HepG2 (cell line): ENCODE measurements around the gene EFHC2. TPM values are rescaled to one million over a fixed set of nuclear protein-coding genes. Genes with fewer than 3 reads are reported as not detected.

Source experiments
- ATAC-seq: fragments of 200-7000 bp; cut with Tn5 transposase; 3 replicates; pipeline ENCODE4 v1.9.1; 2020; ENCODE audit warnings: mild to moderate bottlenecking, moderate library complexity
- BruUV-seq: library from RNA; stranded (reverse); fragments of 400-500 nt; replicated peaks from 2 replicates; lab custom pipeline; 2021; lab: Mats Ljungman, UMichigan
- CTCF ChIA-PET: fragments of 300-600 bp; formaldehyde crosslinking; extraction: SDS; loops from one replicate; lab custom pipeline; 2021; ENCODE audit warnings: low total read pairs, inconsistent platforms, low intra/inter-chr PET ratio; lab: Yijun Ruan, JAX
- POLR2A ChIA-PET: fragments of 350-600 bp; sonication (Branson Sonifier 250); formaldehyde crosslinking; loops from one replicate; lab custom pipeline; 2020; ENCODE audit warnings: antibody characterized with exemption, inconsistent platforms; lab: Yijun Ruan, JAX
- DNase-seq: peaks from one replicate; pipeline ENCODE4 v3.0.0-alpha.2; 2015; ENCODE audit warnings: low spot score
- FAIRE-seq: peaks from 3 replicates; lab custom pipeline; 2011; peaks lifted over from hg19 to GRCh38; lab: Jason Lieb, UNC
- H2AFZ ChIP-seq: one replicate; pipeline ENCODE4 v1.6.1; 2011; ENCODE audit warnings: low read length, inconsistent platforms
- H3K27ac ChIP-seq: fragments of 300-600 bp; 3 replicates; pipeline ENCODE4 v1.8.0; 2011; ENCODE audit warnings: mixed run types, mild to moderate bottlenecking, mixed read lengths, low read length, inconsistent platforms; ENCODE audit not compliant: insufficient read depth; ENCODE audit errors: extremely low read length
- H3K27me3 ChIP-seq, 2 experiments: fragments of 200-600 bp in 1 of 2; 2 replicates in 1 of 2; 3 replicates in 1 of 2; pipeline versions ENCODE4 v1.6.0 to v1.8.0; 2011; ENCODE audit warnings: low read length in 2 of 2, mild to moderate bottlenecking in 2 of 2, moderate library complexity in 2 of 2, inconsistent platforms in 1 of 2; ENCODE audit not compliant: insufficient read depth in 2 of 2, control insufficient read depth in 1 of 2
- H3K36me3 ChIP-seq, 2 experiments: fragments of 200-600 bp in 1 of 2; replicated peaks in 1 of 2; 2 replicates in 1 of 2; 3 replicates in 1 of 2; pipeline versions ENCODE4 v1.5.1 to v1.8.0; 2011; ENCODE audit warnings: low read length in 2 of 2, inconsistent platforms in 1 of 2; ENCODE audit not compliant: insufficient read depth in 2 of 2, control insufficient read depth in 1 of 2
- H3K4me1 ChIP-seq: 2 replicates; pipeline ENCODE4 v1.5.1; 2012; ENCODE audit warnings: low read length, inconsistent platforms; ENCODE audit not compliant: insufficient read depth
- H3K4me2 ChIP-seq: 2 replicates; pipeline ENCODE4 v1.6.0; 2011; ENCODE audit warnings: low read depth, low read length, inconsistent platforms
- H3K4me3 ChIP-seq, 3 experiments: fragments of 200-600 bp in 1 of 3; sonication (generic), shearing (Covaris generic) in 1 of 3; replicated peaks in 1 of 3; 2 replicates each; pipeline ENCODE4 v1.5.1; 2011 to 2016; ENCODE audit warnings: low read length in 3 of 3, inconsistent platforms in 2 of 3, low read depth in 2 of 3, mild to moderate bottlenecking in 2 of 3, control low read depth in 1 of 3, mixed read lengths in 1 of 3; ENCODE audit not compliant: insufficient read depth in 1 of 3
- H3K79me2 ChIP-seq: one replicate; pipeline ENCODE4 v1.6.1; 2011; ENCODE audit warnings: low read length, inconsistent platforms; ENCODE audit not compliant: insufficient read depth
- H3K9ac ChIP-seq: 2 replicates; pipeline ENCODE4 v1.6.0; 2011; ENCODE audit warnings: mild to moderate bottlenecking, low read depth, low read length, inconsistent platforms; ENCODE audit not compliant: insufficient read depth
- H3K9me3 ChIP-seq: 2 replicates; pipeline ENCODE4 v1.5.1; 2012; ENCODE audit warnings: mild to moderate bottlenecking, low read length
- H4K20me1 ChIP-seq: 2 replicates; pipeline ENCODE4 v1.6.0; 2011; ENCODE audit warnings: inconsistent platforms, mild to moderate bottlenecking, low read length, moderate library complexity; ENCODE audit not compliant: insufficient read depth
- HNRNPL ChIP-seq: fragments of 200-400 bp; formaldehyde crosslinking; IDR thresholded peaks from 2 replicates; pipeline ENCODE4 v1.6.1; 2017; ENCODE audit warnings: mild to moderate bottlenecking, low read depth, low read length
- KDM6A ChIP-seq: IDR thresholded peaks from 2 replicates; pipeline ENCODE4 v1.6.1; 2016; ENCODE audit warnings: low read depth
- STAG1 ChIP-seq: sonication (generic); formaldehyde crosslinking; IDR thresholded peaks from 2 replicates; pipeline ENCODE4 v1.4.0; 2020; ENCODE audit warnings: missing genetic modification reagents
- ZNF891 ChIP-seq: sonication (generic); formaldehyde crosslinking; IDR thresholded peaks from 2 replicates; pipeline ENCODE4 v1.5.0; 2020; ENCODE audit warnings: mild to moderate bottlenecking, missing genetic modification reagents
- WGBS: methylation state at CpG from one replicate; pipeline ENCODE4 v1.1.6; 2017; ENCODE audit warnings: low lambda C conversion rate; 5-methylcytosine and 5-hydroxymethylcytosine counted together
- in situ Hi-C: cut with HindIII; loops from 2 replicates; pipeline ENCODE4 v1.10.0; 2017; ENCODE audit warnings: low pct_unique_long_range_greater_than_20kb; ENCODE audit not compliant: extremely low pct_ligation_motif_present
- intact Hi-C: fragments of 100-400 bp; cut with micrococcal nuclease; formaldehyde crosslinking; loops from one replicate; pipeline ENCODE4 v1.10.0; 2022; ENCODE audit not compliant: unreplicated experiment
- polyA plus RNA-seq, 8 experiments: library from polyadenylated mRNA; depleted of rRNA in 3 of 8; stranded (reverse) in 7 of 8; unstranded in 1 of 8; fragments of >200 nt; fragmentation: Illumina TruSeq in 4 of 8; extraction: Trizol in 4 of 8; gene quantifications; 2 replicates each; pipeline versions ENCODE4 v1.2.1 to v1.2.3, GENCODE V29; 2011 to 2016; ENCODE audit warnings: low read depth in 4 of 8, missing spikeins in 1 of 8, mixed read lengths in 1 of 8; ENCODE audit not compliant: insufficient read depth in 1 of 8
- total RNA-seq, 5 experiments: library from RNA; depleted of rRNA; stranded (reverse); fragments of >200 nt; fragmentation: Illumina TruSeq; extraction: Trizol; gene quantifications; 2 replicates each; pipeline ENCODE4 v1.2.3, GENCODE V29; 2016; ENCODE audit warnings: low read depth in 1 of 5
- TF ChIP-seq, protein P1 (sequence below): sonication (generic); formaldehyde crosslinking; IDR thresholded peaks from 2 replicates; pipeline ENCODE4 v1.5.0; 2020; ENCODE audit warnings: mild to moderate bottlenecking, missing genetic modification reagents, moderate library complexity

Gene EFHC2
- total and polyA plus RNA-seq, 2 of the 13 experiments (the other 11 are each of a cell fraction or from before 2014, with no cell fraction given): not detected

GRCh38 chrX:44106864-44107263 lies 236.6 kb downstream of the EFHC2 start:
- no peak overlapping the region for H3K4me3 ChIP-seq
- no peaks in the 10 kb centered on the region for H3K36me3 ChIP-seq
- H2AFZ ChIP-seq: no peak overlapping the region
- no peak overlapping the region for H3K27ac ChIP-seq
- H3K79me2 ChIP-seq: no peaks in the 10 kb centered on the region
- BruUV-seq: no TSS peak
- H3K9ac ChIP-seq: no peak overlapping the region
- no peak overlapping the region for H3K4me2 ChIP-seq
- CTCF ChIA-PET: no interaction called here
- 0% methylated on average over 1 of the region's 2 CpGs for WGBS
- DNase-seq (no peak), FAIRE-seq (no peak), ATAC-seq (no peak)
- no peaks in the 10 kb centered on the region for H4K20me1 ChIP-seq
- POLR2A ChIA-PET: no interaction called here
- no peak for TF ChIP-seq ZNF891
- no peak for TF ChIP-seq HNRNPL
- in situ Hi-C loops: no loop called here
- H3K27me3 ChIP-seq: no peaks in the 10 kb centered on the region
- H3K9me3 ChIP-seq: no peaks in the 10 kb centered on the region
- intact Hi-C loops: no loop called here
- H3K4me1 ChIP-seq: no peaks in the 10 kb centered on the region

DNA sequence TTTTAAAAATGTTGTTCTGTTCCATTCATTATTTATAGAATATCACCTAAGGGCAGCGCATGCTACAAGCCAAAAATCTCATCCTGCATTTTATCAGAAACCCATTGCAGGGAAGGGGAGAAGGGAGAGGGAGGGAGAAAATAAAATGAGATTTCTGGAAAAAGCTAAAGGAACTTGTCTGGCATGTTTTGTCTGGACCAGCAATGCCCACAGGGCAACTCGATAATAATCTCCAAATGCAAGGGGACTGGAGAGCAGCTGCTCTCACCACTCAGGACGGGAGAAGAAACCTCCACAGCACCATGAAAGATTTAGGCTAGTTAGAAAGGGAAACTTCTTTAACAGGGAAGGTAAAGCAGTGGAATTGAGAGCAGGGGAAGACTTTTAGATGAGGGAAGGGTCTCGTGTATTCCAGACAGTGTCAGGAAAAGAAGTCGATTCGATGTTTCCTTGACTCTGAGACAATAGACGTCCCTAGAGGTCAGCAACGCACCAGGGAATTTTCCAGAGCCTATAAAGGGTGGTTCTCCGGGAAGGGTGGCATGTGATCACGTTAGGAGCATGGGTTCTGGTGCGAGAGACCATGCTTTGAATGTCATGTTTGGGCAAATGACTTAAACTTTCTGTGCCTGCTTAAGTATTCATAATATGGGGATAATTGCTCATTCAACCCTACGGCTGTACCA lies 238.1 kb downstream of the EFHC2 start:
- intact Hi-C loops: no loop called here
- ChIA-PET CTCF (no interaction called here), POLR2A (no interaction called here)
- ATAC-seq (no peak), DNase-seq (no peak), FAIRE-seq (no peak)
- 1% methylated on average over 12 of the region's 12 CpGs for WGBS
- Histone ChIP-seq H3K36me3 (no peaks in the 10 kb centered on the region), H3K9ac (no peak overlapping the region), H3K79me2 (no peaks in the 10 kb centered on the region), H3K4me3 (no peak overlapping the region), H3K9me3 (no peaks in the 10 kb centered on the region), H2AFZ (no peak overlapping the region), H3K4me1 (no peaks in the 10 kb centered on the region), H3K4me2 (no peak overlapping the region), H3K27me3 (no peaks in the 10 kb centered on the region), H4K20me1 (no peaks in the 10 kb centered on the region), H3K27ac (no peak overlapping the region)
- BruUV-seq: no TSS peak
- in situ Hi-C loops: no loop called here
- peak; percentile 5; the same call in 1 of the 2 replicates for TF ChIP-seq STAG1 (CRISPR knock-in tag)
- TF ChIP-seq, protein P1, sequence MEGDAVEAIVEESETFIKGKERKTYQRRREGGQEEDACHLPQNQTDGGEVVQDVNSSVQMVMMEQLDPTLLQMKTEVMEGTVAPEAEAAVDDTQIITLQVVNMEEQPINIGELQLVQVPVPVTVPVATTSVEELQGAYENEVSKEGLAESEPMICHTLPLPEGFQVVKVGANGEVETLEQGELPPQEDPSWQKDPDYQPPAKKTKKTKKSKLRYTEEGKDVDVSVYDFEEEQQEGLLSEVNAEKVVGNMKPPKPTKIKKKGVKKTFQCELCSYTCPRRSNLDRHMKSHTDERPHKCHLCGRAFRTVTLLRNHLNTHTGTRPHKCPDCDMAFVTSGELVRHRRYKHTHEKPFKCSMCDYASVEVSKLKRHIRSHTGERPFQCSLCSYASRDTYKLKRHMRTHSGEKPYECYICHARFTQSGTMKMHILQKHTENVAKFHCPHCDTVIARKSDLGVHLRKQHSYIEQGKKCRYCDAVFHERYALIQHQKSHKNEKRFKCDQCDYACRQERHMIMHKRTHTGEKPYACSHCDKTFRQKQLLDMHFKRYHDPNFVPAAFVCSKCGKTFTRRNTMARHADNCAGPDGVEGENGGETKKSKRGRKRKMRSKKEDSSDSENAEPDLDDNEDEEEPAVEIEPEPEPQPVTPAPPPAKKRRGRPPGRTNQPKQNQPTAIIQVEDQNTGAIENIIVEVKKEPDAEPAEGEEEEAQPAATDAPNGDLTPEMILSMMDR (CRISPR knock-in tag): 0 out of 2 replicates have a peak, but pooled peaks have one; percentile 9
- no peak for TF ChIP-seq KDM6A (CRISPR knock-in tag)
